GM12801 (cell line): Measurements from ENCODE around the gene SPDL1.

ENCODE experiments used
- CTCF ChIP-seq: IDR thresholded peaks from one replicate; pipeline ENCODE4 v1.5.1; 2011; ENCODE audit warnings: control low read depth; ENCODE audit not compliant: insufficient read length; ENCODE audit errors: extremely low read depth

The SPDL1 gene

GRCh38 chr5:169637549-169638121 is 54.1 kb downstream of the SPDL1 start:
- no peak for TF ChIP-seq CTCF

- TF ChIP-seq CTCF, result no peak
Measured at GRCh38 chr5:169641253-169641652, 57.7 kb downstream of the SPDL1 start.

- no peak for TF ChIP-seq CTCF
Measured at GRCh38 chr5:169646856-169647255, 63.3 kb downstream of the SPDL1 start.

GRCh38 chr5:169647566-169647965 is 64.0 kb downstream of the SPDL1 start:
- TF ChIP-seq CTCF, result no peak

GRCh38 chr5:169648725-169649310 is 65.2 kb downstream of the SPDL1 start:
- TF ChIP-seq CTCF, result no peak

- no peak for TF ChIP-seq CTCF
Measured at GRCh38 chr5:169649486-169649885, 65.9 kb downstream of the SPDL1 start.

GRCh38 chr5:169650701-169651331 is 67.2 kb downstream of the SPDL1 start:
- TF ChIP-seq CTCF, result no peak
